22Rv1 (cell line): ENCODE data around the gene RFTN1.

Experiments used
- ZFX ChIP-seq: fragments of 450-650 bp; IDR thresholded peaks from 2 replicates; pipeline ENCODE4 v1.6.1; 2017; ENCODE audit warnings: antibody characterized with exemption, borderline replicate concordance
- TF ChIP-seq, protein P1 (sequence below): fragments of 450-650 bp; IDR thresholded peaks from 2 replicates; pipeline ENCODE4 v1.5.1; 2017; ENCODE audit warnings: mild to moderate bottlenecking

DNA sequence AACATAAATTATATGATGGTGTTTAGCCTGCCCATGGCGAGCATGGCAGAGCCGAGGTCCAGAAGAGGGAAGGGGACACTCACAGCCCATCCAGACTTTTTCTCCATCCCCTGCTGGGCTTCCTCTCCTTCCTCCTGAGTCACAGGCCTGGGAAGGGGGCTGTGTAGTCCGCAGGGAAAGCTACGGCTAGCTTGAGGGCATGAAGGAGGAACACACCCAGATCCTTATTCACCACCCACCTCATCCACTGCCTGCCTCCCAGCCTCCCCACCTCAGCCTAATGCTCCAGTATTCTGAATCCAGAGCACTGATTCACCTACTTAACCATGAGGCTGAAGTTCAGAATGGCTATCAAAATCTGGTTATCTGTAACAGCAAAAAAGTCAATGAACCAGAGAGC lies 150.7 kb downstream of the RFTN1 start:
- no peak for TF ChIP-seq ZFX
- TF ChIP-seq, protein P1, sequence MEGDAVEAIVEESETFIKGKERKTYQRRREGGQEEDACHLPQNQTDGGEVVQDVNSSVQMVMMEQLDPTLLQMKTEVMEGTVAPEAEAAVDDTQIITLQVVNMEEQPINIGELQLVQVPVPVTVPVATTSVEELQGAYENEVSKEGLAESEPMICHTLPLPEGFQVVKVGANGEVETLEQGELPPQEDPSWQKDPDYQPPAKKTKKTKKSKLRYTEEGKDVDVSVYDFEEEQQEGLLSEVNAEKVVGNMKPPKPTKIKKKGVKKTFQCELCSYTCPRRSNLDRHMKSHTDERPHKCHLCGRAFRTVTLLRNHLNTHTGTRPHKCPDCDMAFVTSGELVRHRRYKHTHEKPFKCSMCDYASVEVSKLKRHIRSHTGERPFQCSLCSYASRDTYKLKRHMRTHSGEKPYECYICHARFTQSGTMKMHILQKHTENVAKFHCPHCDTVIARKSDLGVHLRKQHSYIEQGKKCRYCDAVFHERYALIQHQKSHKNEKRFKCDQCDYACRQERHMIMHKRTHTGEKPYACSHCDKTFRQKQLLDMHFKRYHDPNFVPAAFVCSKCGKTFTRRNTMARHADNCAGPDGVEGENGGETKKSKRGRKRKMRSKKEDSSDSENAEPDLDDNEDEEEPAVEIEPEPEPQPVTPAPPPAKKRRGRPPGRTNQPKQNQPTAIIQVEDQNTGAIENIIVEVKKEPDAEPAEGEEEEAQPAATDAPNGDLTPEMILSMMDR = no peak
